22Rv1 (cell line): ENCODE results near the gene PHLDA2.

Source experiments
- H3K27ac ChIP-seq: fragments of 450-650 bp; 2 replicates; pipeline ENCODE4 v1.5.1; 2017
- ZFX ChIP-seq: fragments of 450-650 bp; IDR thresholded peaks from 2 replicates; pipeline ENCODE4 v1.6.1; 2017; ENCODE audit warnings: antibody characterized with exemption, borderline replicate concordance
- TF ChIP-seq, protein P1 (sequence below): fragments of 450-650 bp; IDR thresholded peaks from 2 replicates; pipeline ENCODE4 v1.5.1; 2017; ENCODE audit warnings: mild to moderate bottlenecking

PHLDA2 gene

GRCh38 chr11:2886191-2886894, 42.9 kb downstream of the PHLDA2 start:
- H3K27ac ChIP-seq: no peak overlapping the region
- TF ChIP-seq, protein P1, sequence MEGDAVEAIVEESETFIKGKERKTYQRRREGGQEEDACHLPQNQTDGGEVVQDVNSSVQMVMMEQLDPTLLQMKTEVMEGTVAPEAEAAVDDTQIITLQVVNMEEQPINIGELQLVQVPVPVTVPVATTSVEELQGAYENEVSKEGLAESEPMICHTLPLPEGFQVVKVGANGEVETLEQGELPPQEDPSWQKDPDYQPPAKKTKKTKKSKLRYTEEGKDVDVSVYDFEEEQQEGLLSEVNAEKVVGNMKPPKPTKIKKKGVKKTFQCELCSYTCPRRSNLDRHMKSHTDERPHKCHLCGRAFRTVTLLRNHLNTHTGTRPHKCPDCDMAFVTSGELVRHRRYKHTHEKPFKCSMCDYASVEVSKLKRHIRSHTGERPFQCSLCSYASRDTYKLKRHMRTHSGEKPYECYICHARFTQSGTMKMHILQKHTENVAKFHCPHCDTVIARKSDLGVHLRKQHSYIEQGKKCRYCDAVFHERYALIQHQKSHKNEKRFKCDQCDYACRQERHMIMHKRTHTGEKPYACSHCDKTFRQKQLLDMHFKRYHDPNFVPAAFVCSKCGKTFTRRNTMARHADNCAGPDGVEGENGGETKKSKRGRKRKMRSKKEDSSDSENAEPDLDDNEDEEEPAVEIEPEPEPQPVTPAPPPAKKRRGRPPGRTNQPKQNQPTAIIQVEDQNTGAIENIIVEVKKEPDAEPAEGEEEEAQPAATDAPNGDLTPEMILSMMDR: no peak
- no peak for TF ChIP-seq ZFX

GRCh38 chr11:2885678-2886081, 43.5 kb downstream of the PHLDA2 start, which contains the start of gene CDKN1C:
TSS of gene CDKN1C (minus strand) at chr11:2885775. CDS start at chr11:2885456, 319 bp downstream.
- TF ChIP-seq, protein P1: no peak
- no peak for TF ChIP-seq ZFX
- peak within 1 kb of the TSS; percentile 36 for H3K27ac ChIP-seq

- H3K27ac ChIP-seq: peak overlapping the region; percentile 36
- TF ChIP-seq ZFX: no peak
- TF ChIP-seq, protein P1: peak; percentile 64
Observed at GRCh38 chr11:2885017-2885677, 44.1 kb downstream of the PHLDA2 start.

DNA sequence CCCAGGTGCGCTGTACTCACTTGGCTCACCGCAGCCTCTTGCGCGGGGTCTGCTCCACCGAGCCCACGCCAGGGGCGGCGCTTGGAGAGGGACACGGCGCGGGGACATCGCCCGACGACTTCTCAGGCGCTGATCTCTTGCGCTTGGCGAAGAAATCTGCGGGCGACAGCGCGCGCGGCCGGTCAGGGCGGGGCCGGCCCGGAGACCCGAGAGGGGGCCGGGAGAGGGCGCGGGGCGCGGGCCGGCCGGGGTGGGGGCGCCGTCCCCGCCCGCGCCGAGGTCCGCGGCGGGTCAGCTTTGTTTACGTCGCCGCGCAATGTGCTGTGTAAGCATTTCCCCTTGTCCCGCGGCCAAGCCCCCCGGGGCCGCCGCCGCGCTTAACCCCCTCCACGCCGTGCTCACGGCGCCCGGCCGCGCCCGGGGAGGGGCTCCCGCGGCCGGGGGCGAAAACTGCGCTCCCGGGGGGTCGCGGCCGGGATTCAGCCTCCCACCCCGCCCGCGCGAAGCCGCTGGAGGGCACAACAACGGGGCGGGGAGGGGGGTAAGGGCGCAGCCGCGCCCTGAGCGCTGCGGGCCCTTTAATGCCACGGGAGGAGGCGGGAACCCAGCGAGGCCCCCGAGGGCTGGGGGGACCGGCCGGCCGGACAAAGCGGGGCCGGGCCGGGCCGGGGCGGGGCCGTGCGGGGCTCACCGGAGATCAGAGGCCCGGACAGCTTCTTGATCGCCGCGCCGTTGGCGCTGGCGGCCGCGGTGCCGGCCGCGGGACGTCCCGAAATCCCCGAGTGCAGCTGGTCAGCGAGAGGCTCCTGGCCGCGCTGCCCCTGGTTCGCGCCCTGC, 45.0 kb downstream of the PHLDA2 start:
- no peak overlapping the region for H3K27ac ChIP-seq
- TF ChIP-seq, protein P1: no peak
- TF ChIP-seq ZFX: no peak

GRCh38 chr11:2883640-2883978, 45.6 kb downstream of the PHLDA2 start:
- no peak overlapping the region for H3K27ac ChIP-seq
- TF ChIP-seq, protein P1: no peak
- no peak for TF ChIP-seq ZFX

- no peak for TF ChIP-seq ZFX
- TF ChIP-seq, protein P1: no peak
- H3K27ac ChIP-seq: no peak overlapping the region
Observed at GRCh38 chr11:2882396-2883110, 46.7 kb downstream of the PHLDA2 start.
